ENCODE data around the gene CLIC2. TPM values are rescaled to one million over a fixed set of nuclear protein-coding genes. Genes with fewer than 3 reads are reported as not detected.
"Not testable (repeated sequence)": the region's sequence is repeated elsewhere in the genome, so short reads cannot be mapped to it uniquely, and the experiment has no call there.

Gene CLIC2
- total and polyA plus RNA-seq, 9 donors: 8.3 to 21.5 (median 18.5) TPM

DNA sequence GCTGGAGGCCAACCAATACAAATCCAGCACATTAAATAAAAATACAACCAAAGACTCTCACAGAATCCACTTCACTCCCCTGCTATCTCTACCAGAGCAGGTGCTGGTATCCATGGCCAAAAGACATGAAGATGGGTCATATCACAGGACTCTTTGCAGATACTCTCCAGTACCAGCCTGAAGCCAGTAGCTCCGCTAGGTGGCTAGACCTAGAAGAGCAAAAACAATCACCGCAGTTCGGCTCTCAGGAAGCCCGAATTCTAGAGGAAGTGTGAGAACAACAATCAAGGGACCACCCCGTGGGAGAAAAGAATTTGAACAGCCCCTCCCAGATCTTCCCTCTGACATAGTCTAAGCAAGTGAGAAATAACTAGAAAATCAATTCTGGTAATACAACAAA lies 20.2 kb downstream of the CLIC2 start:
- 68 to 74% (median 69%) methylated on average over 5 of the region's 5 CpGs for WGBS, 3 donors
- H3K4me3 ChIP-seq: no peak overlapping the region
- no peaks in the 10 kb centered on the region for H3K4me1 ChIP-seq (ENCODE audit: insufficient read depth)
- intact Hi-C loops (cut with DNase I): no loop called here
- H3K27me3 ChIP-seq: no peaks in the 10 kb centered on the region
- H3K27ac ChIP-seq: no peak overlapping the region
- no peak for DNase-seq
- TF ChIP-seq POLR2A (IDR thresholded peaks at IDR 0.05): no peak
- no peak for TF ChIP-seq EP300 (IDR thresholded peaks at IDR 0.05)
- TF ChIP-seq, protein P1, sequence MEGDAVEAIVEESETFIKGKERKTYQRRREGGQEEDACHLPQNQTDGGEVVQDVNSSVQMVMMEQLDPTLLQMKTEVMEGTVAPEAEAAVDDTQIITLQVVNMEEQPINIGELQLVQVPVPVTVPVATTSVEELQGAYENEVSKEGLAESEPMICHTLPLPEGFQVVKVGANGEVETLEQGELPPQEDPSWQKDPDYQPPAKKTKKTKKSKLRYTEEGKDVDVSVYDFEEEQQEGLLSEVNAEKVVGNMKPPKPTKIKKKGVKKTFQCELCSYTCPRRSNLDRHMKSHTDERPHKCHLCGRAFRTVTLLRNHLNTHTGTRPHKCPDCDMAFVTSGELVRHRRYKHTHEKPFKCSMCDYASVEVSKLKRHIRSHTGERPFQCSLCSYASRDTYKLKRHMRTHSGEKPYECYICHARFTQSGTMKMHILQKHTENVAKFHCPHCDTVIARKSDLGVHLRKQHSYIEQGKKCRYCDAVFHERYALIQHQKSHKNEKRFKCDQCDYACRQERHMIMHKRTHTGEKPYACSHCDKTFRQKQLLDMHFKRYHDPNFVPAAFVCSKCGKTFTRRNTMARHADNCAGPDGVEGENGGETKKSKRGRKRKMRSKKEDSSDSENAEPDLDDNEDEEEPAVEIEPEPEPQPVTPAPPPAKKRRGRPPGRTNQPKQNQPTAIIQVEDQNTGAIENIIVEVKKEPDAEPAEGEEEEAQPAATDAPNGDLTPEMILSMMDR (IDR thresholded peaks at IDR 0.05): no peak
- peaks cover 0 to 2% of the 10 kb centered on the region in 2 donors for H3K9me3 ChIP-seq
- no peaks in the 10 kb centered on the region for H3K36me3 ChIP-seq

GRCh38 chrX:155313766-155314165 lies 20.6 kb downstream of the CLIC2 start:
- 78 to 81% (median 81%) methylated on average over 4 of the region's 4 CpGs for WGBS, 3 donors
- DNase-seq: no peak
- Histone ChIP-seq H3K27me3 (no peaks in the 10 kb centered on the region), H3K27ac (no peak overlapping the region), H3K9me3 (peaks cover 0 to 2% of the 10 kb centered on the region in 2 donors), H3K36me3 (no peaks in the 10 kb centered on the region), H3K4me1 (ENCODE audit: insufficient read depth) (no peaks in the 10 kb centered on the region), H3K4me3 (no peak overlapping the region)
- TF ChIP-seq, protein P1 (IDR thresholded peaks at IDR 0.05): no peak
- no peak for TF ChIP-seq POLR2A (IDR thresholded peaks at IDR 0.05)
- intact Hi-C loops (cut with DNase I): no loop called here

- intact Hi-C loops (cut with DNase I): no loop called here
- Histone ChIP-seq H3K27me3 (no peaks in the 10 kb centered on the region), H3K9me3 (no peaks in the 10 kb centered on the region), H3K36me3 (no peaks in the 10 kb centered on the region), H3K27ac (no peak overlapping the region), H3K4me1 (ENCODE audit: insufficient read depth) (no peaks in the 10 kb centered on the region), H3K4me3 (no peak overlapping the region)
- no peak for TF ChIP-seq POLR2A (IDR thresholded peaks at IDR 0.05)
- TF ChIP-seq, protein P1 (IDR thresholded peaks at IDR 0.05): no peak
- TF ChIP-seq EP300 (IDR thresholded peaks at IDR 0.05): no peak
- no peak for DNase-seq
Observed at GRCh38 chrX:155293771-155294170, 40.6 kb downstream of the CLIC2 start.

- H3K36me3 ChIP-seq: no peaks in the 10 kb centered on the region
- no peak overlapping the region for H3K27ac ChIP-seq
- WGBS, 3 donors: 87 to 94% (median 90%) methylated on average over 1 of the region's 1 CpG
- no peak overlapping the region for H3K4me3 ChIP-seq
- no peaks in the 10 kb centered on the region for H3K9me3 ChIP-seq
- no peak for TF ChIP-seq EP300 (IDR thresholded peaks at IDR 0.05)
- no peak for TF ChIP-seq POLR2A (IDR thresholded peaks at IDR 0.05)
- TF ChIP-seq, protein P1 (IDR thresholded peaks at IDR 0.05): no peak
- intact Hi-C loops (cut with DNase I): no loop called here
- DNase-seq: no peak
- no peaks in the 10 kb centered on the region for H3K27me3 ChIP-seq
- no peaks in the 10 kb centered on the region for H3K4me1 ChIP-seq (ENCODE audit: insufficient read depth)
Observed at GRCh38 chrX:155279873-155280272, 54.5 kb downstream of the CLIC2 start.

- WGBS, 3 donors: 85 to 91% (median 90%) methylated on average over 1 of the region's 1 CpG
- no peak overlapping the region for H3K4me3 ChIP-seq
- H3K4me1 ChIP-seq (ENCODE audit: insufficient read depth): no peaks in the 10 kb centered on the region
- no peaks in the 10 kb centered on the region for H3K9me3 ChIP-seq
- no peaks in the 10 kb centered on the region for H3K36me3 ChIP-seq
- TF ChIP-seq, protein P1 (IDR thresholded peaks at IDR 0.05): no peak
- TF ChIP-seq EP300 (IDR thresholded peaks at IDR 0.05) (no peak), POLR2A (IDR thresholded peaks at IDR 0.05) (no peak)
- H3K27me3 ChIP-seq: no peaks in the 10 kb centered on the region
- intact Hi-C loops (cut with DNase I): no loop called here
- DNase-seq: no peak
- no peak overlapping the region for H3K27ac ChIP-seq
Observed at GRCh38 chrX:155270969-155271368, 63.4 kb downstream of the CLIC2 start.

DNA sequence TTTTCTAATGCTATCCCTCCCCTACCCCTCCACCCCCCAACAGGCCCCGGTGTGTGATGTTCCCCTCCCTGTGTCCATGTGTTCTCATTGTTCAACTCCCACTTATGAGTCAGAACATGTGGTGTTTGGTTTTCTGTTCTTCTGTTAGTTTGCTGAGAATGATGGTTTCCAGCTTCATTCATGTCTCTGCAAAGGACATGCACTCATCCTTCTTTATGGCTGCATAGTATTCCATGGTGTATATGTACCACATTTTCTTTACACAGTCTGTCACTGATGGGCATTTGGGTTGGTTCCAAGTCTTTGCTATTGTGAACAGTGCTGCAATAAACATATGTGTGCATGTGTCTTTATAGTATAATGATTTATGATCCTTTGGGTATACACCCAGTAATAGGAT lies 66.4 kb downstream of the CLIC2 start:
- H3K4me3 ChIP-seq; H3K9me3 ChIP-seq; H3K27ac ChIP-seq; H3K27me3 ChIP-seq; H3K36me3 ChIP-seq; DNase-seq; intact Hi-C loops (cut with DNase I); H3K4me1 ChIP-seq (ENCODE audit: insufficient read depth): not testable (repeated sequence)
- WGBS, 3 donors: 55 to 77% (median 69%) methylated on average over 1 of the region's 1 CpG

Measured in ovary (tissue), 9 donors.